ENCODE data around the gene UBE2D1.

GRCh38 chr10:58404001-58404400 is 69.2 kb downstream of the UBE2D1 start:
- TF ChIP-seq, protein P1, sequence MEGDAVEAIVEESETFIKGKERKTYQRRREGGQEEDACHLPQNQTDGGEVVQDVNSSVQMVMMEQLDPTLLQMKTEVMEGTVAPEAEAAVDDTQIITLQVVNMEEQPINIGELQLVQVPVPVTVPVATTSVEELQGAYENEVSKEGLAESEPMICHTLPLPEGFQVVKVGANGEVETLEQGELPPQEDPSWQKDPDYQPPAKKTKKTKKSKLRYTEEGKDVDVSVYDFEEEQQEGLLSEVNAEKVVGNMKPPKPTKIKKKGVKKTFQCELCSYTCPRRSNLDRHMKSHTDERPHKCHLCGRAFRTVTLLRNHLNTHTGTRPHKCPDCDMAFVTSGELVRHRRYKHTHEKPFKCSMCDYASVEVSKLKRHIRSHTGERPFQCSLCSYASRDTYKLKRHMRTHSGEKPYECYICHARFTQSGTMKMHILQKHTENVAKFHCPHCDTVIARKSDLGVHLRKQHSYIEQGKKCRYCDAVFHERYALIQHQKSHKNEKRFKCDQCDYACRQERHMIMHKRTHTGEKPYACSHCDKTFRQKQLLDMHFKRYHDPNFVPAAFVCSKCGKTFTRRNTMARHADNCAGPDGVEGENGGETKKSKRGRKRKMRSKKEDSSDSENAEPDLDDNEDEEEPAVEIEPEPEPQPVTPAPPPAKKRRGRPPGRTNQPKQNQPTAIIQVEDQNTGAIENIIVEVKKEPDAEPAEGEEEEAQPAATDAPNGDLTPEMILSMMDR (IDR thresholded peaks at IDR 0.05), result no peak
- TF ChIP-seq ZFX (IDR thresholded peaks at IDR 0.05; ENCODE audit: borderline replicate concordance), result no peak

Data from 22Rv1 (cell line).